Neural cell (in vitro differentiated cells): ENCODE measurements around the gene MCL1.

Source experiments
- EP300 ChIP-seq: fragments of 450-650 bp; conservative IDR thresholded peaks from 2 replicates; pipeline ENCODE4 v1.6.1; 2014; ENCODE audit warnings: antibody characterized with exemption, mild to moderate bottlenecking, moderate library complexity; ENCODE audit not compliant: poor library complexity, severe bottlenecking
- EZH2 ChIP-seq: fragments of 200-600, 300-800 bp; shearing (Covaris generic), sonication (generic); IDR thresholded peaks from 2 replicates; pipeline ENCODE4 v1.6.1; 2014; ENCODE audit warnings: antibody characterized with exemption, low read length, borderline replicate concordance, mild to moderate bottlenecking; ENCODE audit not compliant: insufficient read depth, poor library complexity, severe bottlenecking
- REST ChIP-seq: IDR thresholded peaks from 2 replicates; pipeline ENCODE4 v1.6.1; 2012; ENCODE audit warnings: borderline replicate concordance
- SMC3 ChIP-seq: fragments of 450-650 bp; conservative IDR thresholded peaks from 2 replicates; pipeline ENCODE4 v1.6.1; 2014; ENCODE audit warnings: antibody characterized with exemption, mild to moderate bottlenecking, moderate library complexity; ENCODE audit not compliant: poor library complexity
- TAF1 ChIP-seq: IDR thresholded peaks from 2 replicates; pipeline ENCODE4 v1.6.1; 2012; ENCODE audit warnings: low read depth
- TF ChIP-seq, protein P1 (sequence below): fragments of 450-650 bp; IDR thresholded peaks from 2 replicates; pipeline ENCODE4 v1.5.1; 2014; ENCODE audit warnings: antibody characterized with exemption, mild to moderate bottlenecking, moderate library complexity; ENCODE audit not compliant: poor library complexity, severe bottlenecking

DNA sequence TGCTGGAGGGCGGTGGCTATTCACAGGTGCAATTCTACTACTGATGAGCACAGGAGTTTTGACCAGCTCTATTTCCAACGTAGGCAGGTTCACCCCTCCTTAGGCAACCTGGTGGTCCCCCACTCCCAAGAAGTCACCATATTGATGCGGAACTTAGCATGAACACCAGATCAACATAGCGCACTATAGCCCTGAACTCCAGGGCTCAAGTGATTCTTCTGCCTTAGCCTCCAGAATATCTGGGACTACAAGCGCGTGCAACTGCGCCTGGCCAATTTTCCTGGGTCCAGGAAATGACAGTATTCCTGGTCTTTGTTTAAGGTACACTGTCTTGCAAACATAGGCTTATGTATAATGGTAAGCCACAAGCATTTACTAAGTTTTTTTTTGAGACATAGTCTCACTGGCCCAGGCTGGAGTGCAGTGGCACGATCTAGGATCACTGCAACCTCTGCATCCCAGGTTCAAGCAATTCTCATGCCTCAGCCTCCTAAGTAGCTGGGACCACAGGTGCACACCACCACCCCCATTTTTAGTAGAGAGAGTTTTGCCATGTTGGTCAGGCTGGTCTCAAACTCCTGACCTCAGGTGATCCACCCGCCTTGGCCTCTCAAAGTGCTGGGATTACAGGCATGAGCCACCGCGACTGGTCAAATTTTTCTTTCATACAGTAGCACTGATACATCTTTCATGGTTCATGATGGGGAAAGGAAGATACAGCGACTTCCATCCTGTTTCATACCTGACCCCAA, 12.6 kb downstream of the MCL1 start:
- TF ChIP-seq, protein P1, sequence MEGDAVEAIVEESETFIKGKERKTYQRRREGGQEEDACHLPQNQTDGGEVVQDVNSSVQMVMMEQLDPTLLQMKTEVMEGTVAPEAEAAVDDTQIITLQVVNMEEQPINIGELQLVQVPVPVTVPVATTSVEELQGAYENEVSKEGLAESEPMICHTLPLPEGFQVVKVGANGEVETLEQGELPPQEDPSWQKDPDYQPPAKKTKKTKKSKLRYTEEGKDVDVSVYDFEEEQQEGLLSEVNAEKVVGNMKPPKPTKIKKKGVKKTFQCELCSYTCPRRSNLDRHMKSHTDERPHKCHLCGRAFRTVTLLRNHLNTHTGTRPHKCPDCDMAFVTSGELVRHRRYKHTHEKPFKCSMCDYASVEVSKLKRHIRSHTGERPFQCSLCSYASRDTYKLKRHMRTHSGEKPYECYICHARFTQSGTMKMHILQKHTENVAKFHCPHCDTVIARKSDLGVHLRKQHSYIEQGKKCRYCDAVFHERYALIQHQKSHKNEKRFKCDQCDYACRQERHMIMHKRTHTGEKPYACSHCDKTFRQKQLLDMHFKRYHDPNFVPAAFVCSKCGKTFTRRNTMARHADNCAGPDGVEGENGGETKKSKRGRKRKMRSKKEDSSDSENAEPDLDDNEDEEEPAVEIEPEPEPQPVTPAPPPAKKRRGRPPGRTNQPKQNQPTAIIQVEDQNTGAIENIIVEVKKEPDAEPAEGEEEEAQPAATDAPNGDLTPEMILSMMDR: no peak
- TF ChIP-seq TAF1 (no peak), EP300 (no peak), REST (no peak), EZH2 (no peak), SMC3 (no peak)
